Uterus (tissue), 4 donors: ENCODE measurements around the gene ZNF680. TPM values are rescaled to one million over a fixed set of nuclear protein-coding genes. Genes with fewer than 3 reads are reported as not detected.
"Not testable (repeated sequence)": the region's sequence is repeated elsewhere in the genome, so short reads cannot be mapped to it uniquely, and the experiment has no call there.

Experiments used
- DNase-seq, 2 donors: peaks; one replicate each; pipeline ENCODE4 v3.0.0-alpha.2; 2019 to 2020
- H3K27ac ChIP-seq, 2 donors: fragments of 200-600 bp; sonication (generic); 1 replicate in 1 of 2; 2 replicates in 1 of 2; pipeline ENCODE4 v1.5.1; 2016 to 2018
- H3K27me3 ChIP-seq, 2 donors: fragments of 200-600 bp; sonication (generic); one replicate each; pipeline ENCODE4 v1.5.1; 2018 to 2019; ENCODE audit warnings: control low read depth in 1 of 2
- H3K36me3 ChIP-seq, 2 donors: fragments of 200-600 bp; sonication (generic); one replicate each; pipeline ENCODE4 v1.5.1; 2019; ENCODE audit warnings: control low read depth in 1 of 2
- H3K4me1 ChIP-seq, 2 donors: fragments of 200-600 bp; sonication (generic); one replicate each; pipeline ENCODE4 v1.5.1; 2018 to 2019; ENCODE audit warnings: control low read depth in 1 of 2
- H3K4me3 ChIP-seq, 2 donors: fragments of 200-600 bp; sonication (generic); 1 replicate in 1 of 2; 2 replicates in 1 of 2; pipeline ENCODE4 v1.5.1; 2018 to 2019; ENCODE audit warnings: mild to moderate bottlenecking in 1 of 2
- H3K9me3 ChIP-seq, 2 donors: fragments of 200-600 bp; sonication (generic); one replicate each; pipeline ENCODE4 v1.5.1; 2019; ENCODE audit warnings: control low read depth in 1 of 2
- CTCF ChIP-seq, 4 experiments: fragments of 200-600 bp in 2 of 4; fragments of 450-650 bp in 2 of 4; sonication (generic) in 2 of 4; IDR thresholded peaks; one replicate each; pipeline ENCODE4 v1.5.1; 2016 to 2019; ENCODE audit warnings: antibody characterized with exemption in 4 of 4, mild to moderate bottlenecking in 2 of 4, moderate library complexity in 1 of 4
- POLR2A ChIP-seq, 2 donors: fragments of 450-650 bp; IDR thresholded peaks; one replicate each; pipeline ENCODE4 v1.6.1; 2016; ENCODE audit warnings: antibody characterized with exemption in 2 of 2, mild to moderate bottlenecking in 1 of 2, moderate library complexity in 1 of 2
- intact Hi-C: fragments of 100-400 bp; cut with DNase I; formaldehyde crosslinking; loops from one replicate; pipeline ENCODE4 v1.15.1; 2023; ENCODE audit warnings: low total_unique reads
- total RNA-seq, 4 donors: library from RNA; depleted of rRNA in 3 of 4; stranded (reverse); fragments of >200 nt in 3 of 4; gene quantifications; one replicate each; pipeline versions ENCODE4 v1.1.0 to v1.2.4, GENCODE V29; 2014 to 2023
- donor health status: DM: yes; HTN: yes; CAD: no.

The ZNF680 gene
- total RNA-seq, 4 donors from 2014 or later: 5.1 to 47.2 (median 21.3) TPM

GRCh38 chr7:64590971-64591370 lies 28.1 kb upstream of the ZNF680 start:
- H3K36me3 ChIP-seq: no peaks in the 10 kb centered on the region
- no peak overlapping the region for H3K4me3 ChIP-seq
- TF ChIP-seq POLR2A (IDR thresholded peaks at IDR 0.05): no peak
- no peak for TF ChIP-seq CTCF (IDR thresholded peaks at IDR 0.05)
- no peak for DNase-seq
- H3K4me1 ChIP-seq: no peaks in the 10 kb centered on the region
- no peaks in the 10 kb centered on the region for H3K27me3 ChIP-seq
- intact Hi-C loops: no loop called here
- H3K9me3 ChIP-seq: no peaks in the 10 kb centered on the region
- H3K27ac ChIP-seq: no peak overlapping the region

GRCh38 chr7:64581926-64582894 lies 19.3 kb upstream of the ZNF680 start:
- no peak overlapping the region for H3K27ac ChIP-seq
- H3K36me3 ChIP-seq: no peaks in the 10 kb centered on the region
- H3K9me3 ChIP-seq: no peaks in the 10 kb centered on the region
- H3K4me3 ChIP-seq: no peak overlapping the region
- intact Hi-C loops: no loop called here
- H3K4me1 ChIP-seq: no peaks in the 10 kb centered on the region
- DNase-seq: no peak
- TF ChIP-seq CTCF (IDR thresholded peaks at IDR 0.05): no peak
- no peak for TF ChIP-seq POLR2A (IDR thresholded peaks at IDR 0.05)
- H3K27me3 ChIP-seq: no peaks in the 10 kb centered on the region

GRCh38 chr7:64581391-64581790 lies 18.5 kb upstream of the ZNF680 start:
- H3K36me3 ChIP-seq: no peaks in the 10 kb centered on the region
- H3K27me3 ChIP-seq: no peaks in the 10 kb centered on the region
- intact Hi-C loops: no loop called here
- H3K4me1 ChIP-seq: no peaks in the 10 kb centered on the region
- H3K9me3 ChIP-seq: no peaks in the 10 kb centered on the region
- no peak for TF ChIP-seq CTCF (IDR thresholded peaks at IDR 0.05)
- no peak for TF ChIP-seq POLR2A (IDR thresholded peaks at IDR 0.05)
- H3K27ac ChIP-seq: no peak overlapping the region
- DNase-seq: no peak
- no peak overlapping the region for H3K4me3 ChIP-seq

- no peaks in the 10 kb centered on the region for H3K4me1 ChIP-seq
- peak in 1 of 2 donors; percentile 21 for DNase-seq
- TF ChIP-seq POLR2A (IDR thresholded peaks at IDR 0.05): no peak
- TF ChIP-seq CTCF (IDR thresholded peaks at IDR 0.05): no peak
- H3K9me3 ChIP-seq: no peaks in the 10 kb centered on the region
- no peaks in the 10 kb centered on the region for H3K27me3 ChIP-seq
- H3K27ac ChIP-seq: no peak overlapping the region
- intact Hi-C loops: no loop called here
- H3K36me3 ChIP-seq: no peaks in the 10 kb centered on the region
- peak overlapping the region; percentile 15 to 23 for H3K4me3 ChIP-seq
These were observed 11.7 kb upstream of the ZNF680 start for GRCh38 chr7:64574540-64575099.

GRCh38 chr7:64570284-64570605 lies 7.4 kb upstream of the ZNF680 start:
- H3K4me3 ChIP-seq: peak overlapping the region; percentile 27 to 43
- intact Hi-C loops, DNase-seq, H3K36me3 ChIP-seq, H3K4me1 ChIP-seq, H3K27ac ChIP-seq, H3K27me3 ChIP-seq, H3K9me3 ChIP-seq: not testable (repeated sequence)
